Uterus (tissue), 2 donors: Measurements from ENCODE around the gene RAD51B.

ENCODE experiments used
- CTCF ChIP-seq, 4 experiments: fragments of 200-600 bp in 2 of 4; fragments of 450-650 bp in 2 of 4; sonication (generic) in 2 of 4; IDR thresholded peaks; one replicate each; pipeline ENCODE4 v1.5.1; 2016 to 2019; ENCODE audit warnings: antibody characterized with exemption in 4 of 4, mild to moderate bottlenecking in 2 of 4, moderate library complexity in 1 of 4
- POLR2A ChIP-seq, 2 donors: fragments of 450-650 bp; IDR thresholded peaks; one replicate each; pipeline ENCODE4 v1.6.1; 2016; ENCODE audit warnings: antibody characterized with exemption in 2 of 2, mild to moderate bottlenecking in 1 of 2, moderate library complexity in 1 of 2

- TF ChIP-seq CTCF (IDR thresholded peaks at IDR 0.05) (no peak), POLR2A (IDR thresholded peaks at IDR 0.05) (no peak)
These were observed 716.4 kb downstream of the RAD51B start for GRCh38 chr14:68536018-68536410.
